Hypothalamus (tissue), 51 donors: ENCODE measurements around the gene CACNA1G.

ENCODE experiments used
- DNase-seq, 51 donors: peaks; one replicate each; lab custom pipeline; 2025; lab: John Stamatoyannopoulos, UW

Gene CACNA1G

DNA sequence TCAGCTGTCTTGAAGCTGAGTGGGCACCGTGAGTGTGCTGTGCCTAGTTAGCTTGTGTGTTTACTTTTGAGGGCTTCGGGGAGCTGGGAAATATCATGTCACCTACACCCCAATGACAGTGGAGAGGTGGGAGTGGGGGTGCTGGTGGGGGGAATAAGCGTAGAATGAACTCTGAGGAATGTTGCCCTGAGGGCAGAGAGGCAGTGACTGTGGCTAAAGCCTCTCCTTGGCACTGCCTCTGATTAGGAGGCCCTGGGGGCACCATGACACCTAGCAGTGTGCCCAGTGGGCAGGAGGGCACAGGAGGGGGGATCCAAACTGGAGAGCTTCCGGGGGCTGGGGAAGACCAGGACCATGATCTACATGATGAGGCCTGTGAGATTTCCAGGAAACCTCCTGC is 24.8 kb downstream of the CACNA1G start:
- DNase-seq, result no peak

- DNase-seq, result no peak
Measured at GRCh38 chr17:50585891-50586290, 25.4 kb downstream of the CACNA1G start.

GRCh38 chr17:50586421-50587247 is 26.1 kb downstream of the CACNA1G start:
- no peak for DNase-seq

DNA sequence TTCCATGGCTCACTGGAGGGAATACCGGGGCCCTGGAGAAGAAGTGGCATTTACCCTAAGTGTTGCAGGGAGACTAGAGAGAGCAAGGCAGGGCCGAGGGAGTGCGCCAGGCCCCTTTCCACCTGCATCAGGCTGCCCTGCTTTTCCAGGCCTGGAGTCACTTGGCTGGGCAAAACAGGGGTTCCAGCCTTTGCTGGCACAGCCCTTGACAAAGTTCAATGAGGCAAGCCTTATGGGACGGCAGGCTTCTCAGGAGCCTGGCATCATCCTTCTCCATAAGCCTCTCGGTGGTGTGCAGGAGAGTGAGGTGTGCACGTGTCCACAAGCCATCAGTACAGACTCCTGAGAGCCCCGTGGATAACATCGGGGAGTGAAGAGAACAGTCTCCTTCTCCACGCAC is 27.1 kb downstream of the CACNA1G start:
- DNase-seq, result no peak

DNA sequence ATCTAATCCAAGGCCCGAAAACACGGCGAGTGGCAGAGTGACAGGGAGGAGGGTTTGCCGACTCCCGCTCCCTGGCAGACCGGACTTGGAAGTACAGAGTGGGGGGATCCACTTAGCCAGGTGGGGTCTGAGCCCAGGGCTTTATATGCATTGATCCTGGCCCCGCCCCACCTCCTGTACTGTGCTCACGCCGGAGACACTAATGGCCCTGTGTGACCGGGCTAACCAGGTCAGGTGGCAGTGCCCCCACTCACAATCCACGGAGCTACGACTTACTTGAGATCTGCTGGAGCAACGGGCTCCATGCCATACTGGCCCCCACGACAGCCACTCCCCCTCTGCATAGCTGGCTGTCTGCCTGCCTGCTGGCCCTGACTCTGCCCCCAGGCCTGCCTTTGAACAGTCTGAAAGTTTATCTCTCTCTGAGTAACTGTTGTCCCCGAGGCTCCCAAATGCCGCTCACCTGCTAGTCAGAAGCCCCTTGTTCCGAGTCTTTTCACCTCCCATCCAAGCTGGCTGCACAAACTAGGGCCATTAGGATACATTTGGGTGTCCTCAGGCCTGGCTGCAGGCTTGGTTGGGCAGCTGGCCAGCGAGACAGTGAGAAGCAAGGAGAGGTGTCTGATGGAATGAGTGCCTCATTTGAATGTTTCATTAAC is 28.0 kb downstream of the CACNA1G start:
- DNase-seq, result no peak

GRCh38 chr17:50589095-50589705 is 28.7 kb downstream of the CACNA1G start:
- DNase-seq, result peak in 3 of 51 donors; percentile 10 to 21 (median 12)

GRCh38 chr17:50590946-50591737 is 30.6 kb downstream of the CACNA1G start:
- DNase-seq, result no peak

GRCh38 chr17:50593321-50593720 is 32.8 kb downstream of the CACNA1G start:
- DNase-seq, result peak in 20 of 51 donors; percentile 5 to 56 (median 32)

- no peak for DNase-seq
Measured at GRCh38 chr17:50594128-50594823, 33.8 kb downstream of the CACNA1G start.

GRCh38 chr17:50594892-50595291 is 34.4 kb downstream of the CACNA1G start:
- DNase-seq, result no peak

GRCh38 chr17:50596191-50597037 is 35.9 kb downstream of the CACNA1G start:
- DNase-seq, result no peak

DNA sequence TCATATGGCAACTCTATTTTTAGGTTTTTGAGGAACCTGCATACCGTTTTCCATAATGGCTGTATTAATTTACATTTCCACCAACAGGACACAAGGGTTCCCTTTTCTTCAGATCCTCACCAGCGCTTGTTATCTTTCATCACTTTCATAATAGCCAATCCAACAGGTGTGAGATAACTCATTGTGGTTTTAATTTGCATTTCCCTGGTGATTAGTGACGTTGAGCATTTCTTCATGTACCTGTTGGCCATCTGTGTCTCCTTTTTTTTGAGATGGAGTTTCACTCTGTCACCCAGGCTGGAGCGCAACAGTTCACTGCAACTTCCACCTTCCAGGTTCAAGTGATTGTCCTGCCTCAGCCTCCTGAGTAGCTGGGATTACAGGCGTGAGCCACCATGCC is 38.0 kb downstream of the CACNA1G start:
- DNase-seq, result no peak

GRCh38 chr17:50599606-50600005 is 39.1 kb downstream of the CACNA1G start:
- no peak for DNase-seq

DNA sequence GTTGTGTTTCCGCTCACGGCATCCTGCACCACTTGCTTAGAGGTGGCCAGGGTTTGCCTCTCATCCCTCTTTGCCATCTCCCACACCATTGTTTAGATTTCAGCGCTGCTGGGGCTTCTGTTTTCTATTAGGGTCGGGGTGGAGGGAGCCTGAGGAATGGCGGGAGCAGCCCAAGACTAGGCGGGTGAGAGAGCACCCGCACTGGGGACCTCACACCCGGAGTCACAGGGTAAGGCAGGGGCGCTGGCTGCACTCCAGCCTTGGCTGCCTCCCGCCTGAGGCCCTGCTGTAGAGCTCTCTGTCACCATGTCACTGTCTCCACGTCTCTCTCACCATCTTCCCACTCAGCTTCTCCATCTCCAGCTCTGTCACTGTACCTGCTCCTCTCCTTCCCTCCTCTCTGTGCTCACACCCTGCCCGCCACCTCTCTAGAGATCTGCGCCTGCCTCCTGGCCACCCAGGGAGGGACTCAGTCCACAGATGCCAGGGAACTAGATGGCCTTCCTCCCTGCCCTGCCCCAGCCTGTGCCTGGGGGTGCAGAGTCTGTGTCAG is 41.4 kb downstream of the CACNA1G start:
- DNase-seq, result no peak

DNA sequence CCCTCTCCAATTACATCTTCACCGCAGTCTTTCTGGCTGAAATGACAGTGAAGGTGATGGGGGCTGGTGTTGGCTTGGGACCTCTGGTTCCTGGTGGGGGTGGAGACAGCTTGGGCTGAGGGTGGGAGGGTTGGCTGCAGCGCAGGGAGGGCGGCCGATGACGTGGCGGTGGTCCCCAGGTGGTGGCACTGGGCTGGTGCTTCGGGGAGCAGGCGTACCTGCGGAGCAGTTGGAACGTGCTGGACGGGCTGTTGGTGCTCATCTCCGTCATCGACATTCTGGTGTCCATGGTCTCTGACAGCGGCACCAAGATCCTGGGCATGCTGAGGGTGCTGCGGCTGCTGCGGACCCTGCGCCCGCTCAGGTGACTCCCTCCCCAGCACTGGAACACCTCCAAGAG is 42.3 kb downstream of the CACNA1G start:
- DNase-seq, result no peak

GRCh38 chr17:50603340-50603739 is 42.8 kb downstream of the CACNA1G start:
- no peak for DNase-seq

DNA sequence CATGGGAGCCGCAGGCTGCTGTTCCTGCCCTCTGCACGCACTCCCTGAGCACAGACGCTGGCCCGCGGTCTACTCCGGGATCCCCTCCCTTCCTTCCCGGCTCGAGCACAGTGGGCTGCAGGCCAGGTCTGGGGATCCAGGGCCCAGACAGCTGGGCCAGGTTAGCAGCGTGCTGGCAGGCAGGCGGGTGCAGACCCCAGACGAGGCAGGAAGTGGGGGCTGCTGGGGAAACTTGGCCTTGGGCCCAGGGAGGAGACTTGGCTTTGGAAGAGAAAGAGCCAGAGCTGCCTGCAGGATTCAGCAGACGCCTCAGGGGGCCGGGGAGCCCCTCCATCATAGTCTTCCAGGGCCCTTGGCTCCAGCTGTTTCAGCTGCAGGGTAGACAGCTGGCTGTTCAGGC is 44.0 kb downstream of the CACNA1G start:
- peak in 15 of 51 donors; percentile 14 to 43 (median 25) for DNase-seq

DNA sequence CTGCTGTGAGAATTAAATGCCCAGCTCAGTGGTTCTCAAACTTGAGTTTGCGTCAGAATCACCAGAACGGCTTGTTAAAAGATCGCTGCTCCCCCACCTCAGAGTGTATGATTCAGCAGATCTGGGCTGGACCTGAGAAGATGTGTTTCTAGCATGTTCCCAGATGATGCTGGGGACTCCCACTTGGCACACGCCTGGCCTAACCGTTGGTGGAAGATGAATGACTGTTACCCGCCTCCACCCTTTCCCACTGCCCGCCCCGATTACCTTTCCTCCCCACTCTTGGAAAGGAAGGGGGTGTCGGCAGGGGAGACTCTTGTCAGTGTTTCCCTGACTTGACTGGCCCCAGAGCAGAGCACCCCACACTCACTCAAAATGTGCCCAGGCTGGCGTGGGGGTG is 44.9 kb downstream of the CACNA1G start:
- DNase-seq, result no peak
